EH (cell line): ENCODE measurements around the gene LIN37.

ENCODE experiments used
- DNase-seq: peaks from one replicate; pipeline ENCODE4 v3.0.0-alpha.2; 2015; ENCODE audit warnings: low read depth

LIN37 gene

GRCh38 chr19:35734889-35735288 is 13.5 kb upstream of the LIN37 start:
- DNase-seq = no peak

GRCh38 chr19:35736913-35737886 is 11.2 kb upstream of the LIN37 start:
- no peak for DNase-seq

- DNase-seq = no peak
Observed at GRCh38 chr19:35738021-35738886, 10.1 kb upstream of the LIN37 start.

- DNase-seq = no peak
Observed at GRCh38 chr19:35738887-35739229, 9.5 kb upstream of the LIN37 start.

- DNase-seq = no peak
Observed at GRCh38 chr19:35739275-35740107, 8.9 kb upstream of the LIN37 start.

- no peak for DNase-seq
Observed at GRCh38 chr19:35740108-35740422, 8.3 kb upstream of the LIN37 start.

GRCh38 chr19:35740423-35741202 is 7.8 kb upstream of the LIN37 start:
- DNase-seq = peak; percentile 98

GRCh38 chr19:35741203-35741515 is 7.2 kb upstream of the LIN37 start:
- no peak for DNase-seq

- DNase-seq = no peak
Observed at GRCh38 chr19:35742121-35742724, 6.2 kb upstream of the LIN37 start, which contains the start of gene IGFLR1. TSS of gene IGFLR1 (minus strand) at chr19:35742452. CDS start at chr19:35741180, 1,272 bp downstream.

GRCh38 chr19:35743640-35744429 is 4.5 kb upstream of the LIN37 start:
- no peak for DNase-seq

GRCh38 chr19:35744430-35745327 is 3.7 kb upstream of the LIN37 start:
- peak; percentile 97 for DNase-seq

- DNase-seq = peak; percentile 99
Observed at GRCh38 chr19:35745328-35746086, 2.9 kb upstream of the LIN37 start, which contains the start of the genes PSENEN and U2AF1L4. TSS of gene PSENEN (plus strand) at chr19:35745651. CDS start at chr19:35745931, 280 bp downstream. TSS of gene U2AF1L4 (minus strand) at chr19:35745418. CDS start at chr19:35745391, 27 bp downstream.

GRCh38 chr19:35746087-35746462 is 2.3 kb upstream of the LIN37 start:
- no peak for DNase-seq

- no peak for DNase-seq
Observed at GRCh38 chr19:35746531-35746930, 1.8 kb upstream of the LIN37 start.

GRCh38 chr19:35750167-35750566 is 1.8 kb downstream of the LIN37 start:
- no peak for DNase-seq

GRCh38 chr19:35751839-35752745 is 3.7 kb downstream of the LIN37 start:
- no peak for DNase-seq

GRCh38 chr19:35752746-35753350 is 4.5 kb downstream of the LIN37 start:
- DNase-seq = no peak
